GM12873 (cell line): ENCODE results near the gene IFRD1.

Experiments
- TF ChIP-seq, protein P1 (sequence below): IDR thresholded peaks from 2 replicates; pipeline ENCODE4 v1.5.1; 2012; ENCODE audit warnings: low read depth, mild to moderate bottlenecking, moderate library complexity, low read length, control low read depth; ENCODE audit not compliant: insufficient read depth; ENCODE audit errors: missing control alignments

Gene IFRD1

DNA sequence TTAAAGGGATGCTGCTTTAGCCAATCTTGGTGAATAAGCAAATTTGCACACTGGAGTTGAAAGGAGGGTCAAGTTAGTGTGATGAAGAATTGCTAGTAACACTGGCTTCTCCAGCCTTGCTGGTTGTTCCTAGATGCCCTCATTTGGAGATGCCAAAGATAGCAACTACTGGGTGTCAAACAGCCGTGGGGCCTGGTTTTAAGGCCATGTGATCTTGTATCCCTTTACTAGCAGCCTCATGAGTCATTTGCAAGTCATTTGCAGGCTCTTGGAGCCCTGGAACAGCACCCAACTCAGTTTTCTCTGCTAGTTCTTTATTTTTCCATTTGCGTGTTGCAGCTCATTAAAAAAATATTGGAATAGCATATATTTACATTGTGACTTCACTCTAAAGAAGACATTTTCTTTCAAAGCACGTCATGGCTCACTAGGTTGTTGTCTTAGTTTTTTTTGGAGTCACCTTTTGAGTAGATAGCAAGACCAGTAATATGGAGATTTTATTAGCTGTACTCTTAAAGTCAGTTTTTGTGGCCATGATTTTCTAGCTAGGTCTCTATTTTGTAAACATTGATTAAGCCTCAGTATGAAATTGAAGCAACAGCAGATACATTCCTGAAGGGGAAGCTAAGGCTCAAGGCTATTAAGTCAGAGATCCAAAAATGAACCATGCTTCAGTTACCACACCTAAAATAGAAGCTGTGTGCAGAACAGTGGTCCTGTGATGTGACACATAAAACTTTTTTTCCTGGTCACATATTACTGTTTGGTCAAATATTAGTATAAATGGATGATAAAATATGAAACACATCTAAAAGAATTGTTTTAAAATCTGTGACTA is 31.8 kb downstream of the IFRD1 start:
- TF ChIP-seq, protein P1, sequence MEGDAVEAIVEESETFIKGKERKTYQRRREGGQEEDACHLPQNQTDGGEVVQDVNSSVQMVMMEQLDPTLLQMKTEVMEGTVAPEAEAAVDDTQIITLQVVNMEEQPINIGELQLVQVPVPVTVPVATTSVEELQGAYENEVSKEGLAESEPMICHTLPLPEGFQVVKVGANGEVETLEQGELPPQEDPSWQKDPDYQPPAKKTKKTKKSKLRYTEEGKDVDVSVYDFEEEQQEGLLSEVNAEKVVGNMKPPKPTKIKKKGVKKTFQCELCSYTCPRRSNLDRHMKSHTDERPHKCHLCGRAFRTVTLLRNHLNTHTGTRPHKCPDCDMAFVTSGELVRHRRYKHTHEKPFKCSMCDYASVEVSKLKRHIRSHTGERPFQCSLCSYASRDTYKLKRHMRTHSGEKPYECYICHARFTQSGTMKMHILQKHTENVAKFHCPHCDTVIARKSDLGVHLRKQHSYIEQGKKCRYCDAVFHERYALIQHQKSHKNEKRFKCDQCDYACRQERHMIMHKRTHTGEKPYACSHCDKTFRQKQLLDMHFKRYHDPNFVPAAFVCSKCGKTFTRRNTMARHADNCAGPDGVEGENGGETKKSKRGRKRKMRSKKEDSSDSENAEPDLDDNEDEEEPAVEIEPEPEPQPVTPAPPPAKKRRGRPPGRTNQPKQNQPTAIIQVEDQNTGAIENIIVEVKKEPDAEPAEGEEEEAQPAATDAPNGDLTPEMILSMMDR: no peak

DNA sequence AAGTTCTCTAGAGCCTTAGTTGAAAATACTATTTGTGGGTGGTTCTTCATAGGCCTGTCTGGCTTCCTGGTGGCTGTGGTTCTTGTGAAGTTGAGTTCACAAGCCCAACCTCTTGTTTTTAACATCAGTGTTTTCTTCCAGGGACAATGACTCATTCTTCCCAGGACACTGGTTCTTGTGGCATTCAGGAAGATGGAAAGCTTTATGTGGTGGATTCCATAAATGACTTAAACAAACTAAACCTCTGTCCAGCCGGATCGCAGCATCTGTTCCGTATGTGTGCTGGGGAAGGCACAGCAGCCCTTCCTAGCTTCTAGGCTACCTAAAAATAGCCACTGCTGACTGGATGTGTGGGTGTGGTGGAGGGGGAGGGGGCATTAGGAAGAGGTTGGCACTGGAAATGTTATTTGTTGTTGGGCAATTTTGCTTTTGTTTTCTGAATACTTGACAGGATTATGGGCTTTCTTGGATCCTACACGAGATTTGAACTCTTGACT is 34.5 kb downstream of the IFRD1 start:
- TF ChIP-seq, protein P1: no peak

DNA sequence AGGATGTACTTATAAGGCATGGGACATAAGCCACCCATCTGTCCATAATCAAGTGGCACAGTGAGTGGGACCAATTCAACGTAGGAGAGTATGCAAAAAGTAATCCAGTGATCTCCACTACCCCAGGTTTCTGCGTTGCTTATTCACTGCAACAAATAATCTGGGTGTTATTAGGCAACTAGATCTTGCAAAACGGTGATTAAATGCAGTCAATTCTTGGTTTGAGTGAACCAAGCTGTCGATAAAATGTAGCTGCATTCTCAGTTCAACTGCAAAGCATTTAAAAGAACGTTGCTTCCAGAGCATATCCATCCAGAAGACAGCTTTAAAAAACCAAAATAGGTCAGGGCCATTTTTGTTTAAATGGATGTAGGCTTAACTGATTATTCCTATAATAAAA is 35.5 kb downstream of the IFRD1 start:
- TF ChIP-seq, protein P1: no peak

DNA sequence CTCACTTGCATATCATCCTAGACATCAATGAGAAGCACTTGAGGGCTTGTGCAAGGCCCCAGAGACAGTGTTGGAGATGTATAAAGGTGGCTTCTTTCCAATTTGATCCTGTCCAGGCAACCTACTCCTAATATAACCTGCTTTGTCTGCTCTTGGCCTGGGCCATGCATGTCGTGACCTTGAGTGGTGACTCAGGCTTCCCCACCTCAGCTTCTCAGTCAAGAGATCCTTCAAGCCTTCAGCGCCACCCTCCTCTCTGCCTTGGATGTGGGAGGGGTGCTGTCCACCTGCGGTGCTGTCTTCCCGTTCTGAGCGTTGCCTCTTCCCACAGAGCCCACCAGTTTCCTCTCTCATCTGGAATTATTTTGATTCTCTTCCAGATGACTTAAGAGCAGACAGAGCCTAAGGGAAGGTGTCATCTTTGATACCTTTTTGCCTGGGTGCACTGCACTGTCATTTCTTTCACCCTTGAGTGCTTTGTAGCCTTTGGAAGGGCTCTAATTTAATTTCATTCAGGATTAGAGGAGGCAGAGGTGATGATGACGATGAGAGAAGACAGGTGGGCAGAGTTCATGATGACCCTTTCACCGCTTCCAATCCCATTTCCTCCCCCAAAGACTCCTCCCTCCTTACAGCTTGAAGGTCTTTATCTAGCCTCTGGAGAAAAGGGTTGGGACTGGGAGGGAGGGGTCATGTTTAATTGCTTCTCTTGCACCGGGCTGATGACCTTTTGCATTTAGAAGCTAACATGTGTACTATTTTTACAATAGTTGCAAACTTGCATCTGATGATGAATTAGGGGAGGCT is 37.4 kb downstream of the IFRD1 start:
- TF ChIP-seq, protein P1: no peak

DNA sequence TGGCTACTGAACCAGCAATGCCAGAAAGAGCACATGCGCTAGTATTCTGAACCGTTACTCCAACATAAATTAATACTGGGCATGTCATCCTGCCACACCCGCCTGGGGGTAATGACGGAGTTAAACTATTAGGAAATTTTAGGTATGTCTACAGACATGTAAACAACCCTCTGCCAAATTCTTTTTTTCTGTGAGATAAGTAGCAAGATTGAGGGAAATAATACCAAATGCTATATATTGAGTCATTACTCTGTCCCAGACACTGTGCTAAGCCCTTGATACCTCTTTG is 37.9 kb downstream of the IFRD1 start:
- TF ChIP-seq, protein P1: no peak

DNA sequence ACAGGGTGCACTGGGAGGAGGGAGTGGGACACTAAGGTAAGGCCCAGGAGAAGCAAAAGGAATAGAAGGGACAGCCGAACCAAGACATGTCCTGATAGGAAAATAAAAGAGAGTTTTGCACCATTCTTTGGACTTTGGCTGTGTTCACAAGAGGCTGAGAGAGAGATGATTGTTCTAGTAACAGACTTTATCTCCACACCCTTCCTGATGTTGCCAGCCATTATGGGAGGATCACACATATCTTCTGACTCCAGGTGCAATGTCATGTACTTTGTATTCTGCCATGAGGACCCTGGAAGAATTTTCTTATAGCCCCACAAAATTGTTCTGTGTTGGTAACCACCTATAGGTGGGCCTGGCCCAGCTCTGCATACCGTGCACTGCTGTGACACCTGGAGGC is 41.9 kb downstream of the IFRD1 start:
- TF ChIP-seq, protein P1: no peak

DNA sequence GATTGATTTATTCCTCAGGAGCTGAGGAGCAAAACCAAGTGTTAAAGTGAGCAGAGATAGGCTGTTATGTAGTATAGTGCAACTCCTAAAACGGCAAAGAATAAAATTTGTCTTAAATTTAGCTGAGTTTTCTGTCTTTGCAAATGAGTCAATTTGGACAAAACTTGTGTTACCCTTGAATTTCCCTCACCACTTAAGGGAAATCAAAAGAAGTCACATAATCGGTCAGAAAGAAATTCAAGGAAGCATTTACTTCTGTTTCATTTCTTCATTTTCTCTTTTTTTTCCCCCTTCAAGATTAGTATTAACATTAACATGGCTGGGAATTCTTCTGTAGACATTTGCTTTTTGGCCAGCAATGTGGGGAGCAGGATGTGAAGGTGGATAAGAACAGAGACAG is 44.4 kb downstream of the IFRD1 start:
- TF ChIP-seq, protein P1: no peak
